HG03095 (cell line): ENCODE results near the gene ACTL10.

Source experiments
- ATAC-seq: cut with Tn5 transposase; IDR thresholded peaks from one replicate; pipeline ENCODE4 v1.9.1; 2021; ENCODE audit warnings: moderate library complexity; ENCODE audit not compliant: unreplicated experiment

ACTL10 gene

DNA sequence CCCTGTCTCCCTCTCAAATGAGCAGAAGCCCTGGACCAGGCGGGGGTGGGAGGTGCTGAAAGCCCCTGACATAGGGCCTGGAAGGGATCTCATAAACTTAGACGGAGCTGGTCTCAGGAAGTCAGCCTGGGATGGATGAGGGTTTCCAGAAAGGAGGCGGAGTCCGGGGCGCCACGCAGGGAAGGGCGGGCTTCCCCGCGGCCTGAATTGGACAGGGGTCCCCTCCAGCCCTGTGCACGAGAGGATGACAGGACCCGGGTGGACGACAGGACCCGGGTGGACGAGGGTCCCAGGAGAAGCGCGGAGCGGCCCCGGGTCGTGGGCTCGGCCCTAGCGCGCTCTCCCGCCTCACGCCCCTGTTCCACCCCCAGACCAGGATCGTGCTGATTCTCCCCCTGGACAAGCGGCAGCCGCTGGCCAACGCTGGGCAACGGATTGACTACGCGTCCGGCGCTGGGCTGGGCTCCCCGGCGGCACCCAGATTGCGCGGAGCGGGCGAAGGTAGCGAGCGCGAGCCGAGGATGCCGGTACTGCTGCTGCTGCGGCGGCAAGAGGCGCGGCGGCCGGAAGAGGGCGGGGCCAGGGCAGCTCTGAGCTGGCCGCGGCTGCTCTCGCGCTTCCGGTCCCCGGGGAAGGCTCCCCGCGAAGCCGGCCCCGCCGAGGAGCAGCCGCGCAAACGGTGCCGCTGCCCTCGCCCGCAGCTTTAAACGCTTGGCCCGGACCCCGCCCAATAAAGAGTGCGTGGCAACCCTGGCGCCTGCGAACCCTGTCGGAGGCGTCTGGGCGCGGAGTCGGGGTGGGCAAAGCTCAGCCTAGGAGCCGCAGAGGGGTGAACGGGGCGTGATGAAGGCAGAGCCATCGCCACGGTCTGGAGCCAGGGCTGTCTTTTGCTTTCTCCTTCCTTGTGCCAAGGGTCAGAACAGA is 3.3 kb upstream of the ACTL10 start:
- peak; percentile 35 for ATAC-seq

DNA sequence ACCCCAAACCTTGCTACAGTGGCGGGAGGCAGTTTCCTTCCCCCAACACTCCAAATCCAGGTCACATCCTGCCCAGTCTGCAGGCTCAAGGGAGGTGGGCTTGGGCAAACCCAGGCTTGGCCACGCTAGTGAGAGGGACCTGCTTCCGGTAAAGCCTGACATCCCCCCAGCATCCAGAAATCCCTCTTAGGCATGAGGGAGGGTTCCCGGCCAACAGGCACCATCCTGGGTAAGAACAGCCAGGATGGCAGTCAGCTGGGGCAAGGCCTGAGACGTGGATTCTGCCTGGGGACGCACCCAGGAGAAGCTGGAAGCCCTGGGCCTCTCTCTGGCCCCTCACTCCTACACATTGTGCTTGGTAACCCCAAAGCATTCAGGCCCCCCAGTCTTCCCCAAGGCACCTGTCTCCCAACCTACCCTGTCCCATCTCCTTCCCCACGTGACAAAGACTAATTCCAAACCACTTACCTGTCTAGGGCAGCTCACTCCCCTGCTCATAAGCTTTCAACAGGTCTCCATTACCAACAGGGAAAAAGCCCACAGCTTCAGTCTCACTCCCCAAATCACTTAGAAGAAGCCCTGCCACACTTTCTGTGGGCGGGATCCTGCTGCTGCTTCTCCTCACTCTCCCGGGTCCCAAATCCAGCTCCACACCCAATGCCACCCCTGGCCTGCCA is 2.5 kb upstream of the ACTL10 start:
- no peak for ATAC-seq

DNA sequence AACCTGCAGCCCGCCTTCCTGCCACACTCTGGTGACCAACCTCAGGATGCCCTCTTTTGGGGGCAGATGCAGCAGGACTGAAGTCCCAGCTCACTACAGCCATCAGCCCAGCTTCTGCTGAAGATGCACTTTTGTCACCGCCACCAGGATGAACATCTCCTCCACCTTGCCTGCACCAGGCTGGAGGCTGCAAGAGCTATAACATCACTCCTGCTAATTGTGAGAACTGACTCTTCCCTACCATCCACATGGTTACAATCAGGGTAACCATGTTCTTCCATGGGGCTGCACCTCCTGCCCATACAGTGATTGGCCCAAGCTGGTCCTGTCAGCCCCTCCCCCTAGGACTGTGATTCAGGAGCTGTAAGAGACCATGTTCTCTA is 2.0 kb upstream of the ACTL10 start:
- no peak for ATAC-seq

DNA sequence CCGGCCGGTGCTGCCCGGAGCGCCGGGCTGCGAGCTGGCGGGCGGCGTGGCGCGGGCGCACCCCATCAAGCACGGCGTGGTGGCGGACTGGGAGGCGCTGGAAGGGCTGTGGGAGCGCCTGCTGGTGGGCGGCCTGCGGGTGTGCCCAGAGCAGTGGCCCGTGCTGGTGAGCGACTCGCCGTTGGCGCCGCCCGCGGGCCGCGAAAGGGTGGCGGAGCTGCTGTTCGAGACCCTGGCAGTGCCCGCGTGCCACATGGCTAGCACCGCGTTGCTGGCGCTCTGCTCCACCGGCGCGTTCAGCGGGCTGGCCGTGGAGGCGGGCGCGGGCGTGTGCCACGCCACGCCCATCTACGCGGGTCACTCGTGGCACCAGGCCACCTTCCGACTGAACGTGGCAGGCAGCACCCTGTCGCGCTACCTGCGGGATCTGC is 517 bp downstream of the ACTL10 start:
- ATAC-seq: peak; percentile 0

DNA sequence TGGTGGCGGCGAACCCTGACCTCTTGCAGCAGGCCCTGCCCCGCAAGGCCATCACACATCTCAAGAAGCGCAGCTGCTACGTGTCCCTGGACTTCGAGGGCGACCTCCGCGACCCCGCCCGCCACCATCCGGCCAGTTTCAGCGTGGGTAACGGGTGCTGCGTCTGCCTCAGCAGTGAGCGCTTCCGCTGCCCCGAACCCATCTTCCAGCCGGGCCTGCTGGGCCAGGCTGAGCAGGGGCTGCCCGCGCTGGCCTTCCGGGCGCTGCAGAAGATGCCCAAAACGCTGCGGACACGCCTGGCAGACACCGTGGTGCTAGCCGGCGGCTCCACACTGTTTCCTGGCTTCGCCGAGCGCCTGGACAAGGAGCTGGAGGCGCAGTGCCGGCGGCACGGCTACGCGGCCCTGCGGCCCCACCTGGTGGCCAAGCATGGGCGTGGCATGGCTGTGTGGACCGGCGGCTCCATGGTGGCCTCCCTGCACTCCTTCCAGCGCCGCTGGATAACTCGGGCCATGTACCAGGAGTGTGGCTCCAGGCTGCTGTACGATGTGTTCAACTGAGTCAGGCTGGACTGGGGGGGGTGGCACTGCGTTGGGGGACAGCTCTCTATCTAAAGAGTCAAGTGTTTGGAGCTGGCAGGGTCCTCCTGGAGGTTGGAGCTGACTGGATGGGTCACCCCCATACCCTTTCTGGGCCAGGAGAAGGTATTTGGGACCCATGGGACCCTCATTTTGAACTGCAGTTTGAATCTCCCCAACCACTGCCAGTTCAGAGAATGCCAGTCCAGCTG is 1.1 kb downstream of the ACTL10 start:
- ATAC-seq: peak; percentile 35

DNA sequence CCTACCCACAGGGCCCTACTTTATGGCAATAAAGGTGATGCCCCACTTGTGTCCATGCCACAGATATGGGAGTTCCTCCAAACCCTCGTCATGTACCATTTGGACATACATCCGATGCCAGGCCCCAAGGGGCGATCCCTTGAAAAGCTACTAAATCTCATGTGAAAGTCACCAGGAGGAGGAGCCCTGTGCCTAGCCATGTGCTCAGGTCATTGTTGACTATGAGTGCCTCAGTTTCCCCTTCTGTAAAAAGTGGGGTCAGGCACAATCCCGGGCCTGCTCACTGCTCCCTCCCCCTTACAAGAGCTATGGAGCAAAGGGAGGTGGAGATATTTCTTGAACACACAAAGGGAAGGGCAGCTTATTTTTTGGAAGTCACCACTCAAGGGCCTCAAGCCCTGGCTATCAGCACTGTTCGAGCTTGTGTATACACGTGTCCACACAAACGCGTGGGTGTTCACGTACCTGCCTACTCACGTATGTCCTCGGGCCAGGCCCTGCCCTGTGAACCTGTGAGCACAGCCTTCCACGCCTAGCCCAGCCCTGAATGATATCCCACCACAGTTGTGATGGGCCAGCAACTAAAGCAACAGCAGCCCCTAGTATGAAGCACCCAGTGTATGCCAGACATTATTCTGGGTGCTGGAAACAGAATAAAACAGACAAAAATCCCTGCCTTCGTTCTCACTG is 1.9 kb downstream of the ACTL10 start:
- no peak for ATAC-seq

DNA sequence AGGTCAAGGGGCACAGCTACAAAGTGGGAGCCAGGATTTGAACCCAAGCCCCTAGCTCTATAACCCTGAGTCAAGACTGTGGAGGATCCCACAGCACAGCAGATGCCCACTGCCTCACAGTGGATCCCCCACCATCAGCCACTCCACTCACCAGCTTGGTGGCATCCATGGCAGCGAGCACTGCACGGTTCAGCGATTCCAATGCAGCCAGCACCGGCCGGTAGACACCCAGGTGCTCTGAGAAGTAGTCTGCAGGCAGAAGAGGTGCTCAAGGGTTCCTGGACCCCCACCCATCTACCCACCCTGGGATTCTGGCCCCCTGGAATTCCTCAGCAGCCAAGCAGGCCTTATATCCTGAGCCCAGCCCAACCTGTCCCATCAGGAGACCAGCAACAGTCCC is 2.5 kb downstream of the ACTL10 start:
- ATAC-seq: no peak

DNA sequence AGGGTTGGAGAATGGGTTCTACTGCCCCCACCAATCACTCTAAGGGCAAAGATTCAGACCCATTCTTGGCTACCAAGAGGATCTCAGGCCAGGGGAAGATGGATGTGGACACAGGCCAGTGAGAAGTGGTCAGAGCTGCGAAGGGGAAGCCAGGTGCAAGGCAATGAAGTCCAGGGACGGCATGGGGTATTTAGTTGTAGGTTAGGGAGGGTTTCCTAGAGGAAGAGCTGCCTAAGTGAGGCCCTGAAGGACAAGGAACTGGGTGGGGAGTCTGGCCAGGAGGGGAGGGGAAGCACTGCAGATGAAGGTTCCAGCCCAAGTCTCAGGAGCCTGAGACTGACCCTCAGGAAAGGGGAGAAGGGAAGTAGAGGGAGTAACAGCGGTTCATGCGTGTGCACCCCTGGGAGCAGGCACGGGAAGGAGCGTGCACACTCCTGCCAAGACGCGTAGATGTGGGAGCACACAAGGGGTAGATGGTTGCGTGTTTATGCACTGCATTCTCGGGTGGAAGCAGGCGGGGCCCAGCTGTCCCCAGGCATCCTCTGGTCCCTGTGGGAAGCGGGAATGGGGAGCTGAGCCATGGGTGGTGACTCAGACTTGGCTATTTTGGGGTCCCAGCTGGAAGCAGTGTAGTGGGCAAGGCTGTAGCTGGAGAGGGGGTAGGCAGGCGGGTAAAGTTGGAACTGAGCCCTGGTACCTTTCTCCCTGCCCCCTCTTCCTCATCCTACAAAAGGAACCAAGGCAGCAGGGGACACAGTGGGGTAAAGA is 3.3 kb downstream of the ACTL10 start:
- no peak for ATAC-seq

DNA sequence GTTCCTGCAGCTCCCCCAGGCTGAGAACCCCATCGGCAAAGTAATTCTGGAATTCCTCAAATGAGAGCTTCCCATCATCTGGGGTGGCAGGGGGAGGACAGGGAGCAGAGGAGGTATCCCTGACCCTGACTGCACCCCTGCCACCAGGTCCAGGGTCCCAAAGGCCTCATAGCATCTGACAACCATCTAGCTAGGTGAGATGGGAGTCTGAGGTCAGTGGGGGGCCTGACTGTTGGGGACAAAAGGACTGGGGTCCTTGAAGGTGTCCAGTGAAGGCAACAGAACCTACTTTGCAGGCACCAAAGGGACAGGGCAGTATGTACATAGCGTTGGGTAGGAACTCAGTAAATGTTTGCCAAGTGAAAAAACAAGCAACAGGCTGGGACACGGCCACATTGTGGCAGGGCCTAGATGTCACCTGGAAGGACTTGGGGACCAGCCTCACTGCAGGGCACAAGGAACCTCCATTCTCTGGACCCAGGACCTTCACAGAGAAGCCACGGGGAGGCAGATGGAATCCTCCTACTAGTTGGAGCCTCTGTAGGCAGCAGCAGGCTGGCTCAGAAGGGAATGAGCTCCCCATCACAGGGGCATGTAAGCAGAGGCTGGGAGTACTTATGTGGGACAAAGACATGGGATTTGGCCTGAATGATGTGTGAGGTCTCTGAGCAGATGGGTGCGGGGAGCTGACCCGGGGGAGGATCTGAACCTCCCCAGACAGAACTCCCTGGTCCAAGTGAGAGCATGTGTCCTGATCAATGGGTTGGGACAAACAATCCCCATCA is 4.2 kb downstream of the ACTL10 start:
- no peak for ATAC-seq

DNA sequence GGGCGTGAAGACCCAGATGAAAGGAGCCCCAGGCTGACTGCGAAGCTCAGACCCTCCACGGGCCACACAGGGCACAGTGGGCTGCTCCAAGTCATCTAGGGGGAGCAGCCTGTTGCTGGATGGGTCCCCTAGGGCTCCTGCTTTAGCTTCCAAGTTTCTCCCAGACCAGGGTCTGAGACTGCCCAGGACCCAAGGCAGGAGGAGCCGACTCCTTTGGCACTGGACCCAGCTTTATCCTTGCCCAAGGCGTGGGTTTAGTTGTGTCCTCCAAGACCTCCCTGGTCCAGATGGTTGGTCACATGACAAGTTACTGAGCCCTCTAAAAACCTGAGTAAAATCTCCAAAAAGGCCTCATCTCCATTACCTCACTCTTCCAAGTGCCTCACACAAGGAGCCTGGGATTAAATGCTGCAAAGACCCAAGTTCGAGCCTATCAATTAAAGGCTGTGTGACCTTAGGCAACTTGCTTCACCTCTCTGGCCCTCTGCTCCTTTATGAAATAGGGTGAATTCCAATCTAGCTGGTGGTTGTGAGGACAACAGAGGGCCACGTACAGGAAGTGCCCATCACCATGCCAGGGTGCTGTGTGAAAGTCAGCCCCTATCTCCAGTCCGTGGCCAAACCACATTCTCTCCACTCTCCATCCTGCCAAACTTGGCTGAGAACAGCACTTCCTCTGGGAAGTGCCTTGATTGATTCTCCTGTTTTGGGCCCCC is 5.0 kb downstream of the ACTL10 start:
- no peak for ATAC-seq

DNA sequence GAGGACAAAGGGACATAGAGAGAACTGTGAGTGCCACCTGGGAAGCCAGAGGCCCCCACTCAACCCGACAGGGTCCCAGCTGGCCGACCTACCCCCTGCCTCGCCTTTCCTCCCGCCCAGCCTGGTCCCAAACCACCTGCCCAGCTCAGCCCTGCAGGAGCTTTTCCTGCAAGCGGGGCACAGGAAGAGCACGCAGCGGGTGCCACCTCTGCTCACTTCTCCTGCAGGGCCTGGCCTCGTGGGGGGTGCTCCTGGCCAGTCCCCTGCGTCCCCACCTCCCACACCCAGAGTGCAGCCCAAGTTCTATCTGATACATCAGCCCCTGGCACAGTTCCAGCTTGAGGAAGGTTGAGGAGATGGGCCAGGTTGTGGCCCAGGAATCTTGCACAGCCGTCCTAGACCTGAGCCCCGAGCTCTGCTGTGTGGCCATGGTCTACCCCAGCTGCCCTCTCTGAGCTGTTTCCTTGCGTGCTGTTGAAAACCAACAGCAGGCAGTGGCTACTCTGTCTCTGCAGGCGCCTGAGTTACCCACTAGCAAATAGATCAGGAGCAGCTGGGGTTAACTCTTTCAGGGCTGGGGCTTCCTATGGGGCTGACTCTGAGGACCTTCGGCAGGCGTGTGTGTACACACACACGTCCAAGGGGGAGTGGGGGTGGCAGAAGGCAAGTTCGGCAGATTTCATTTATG is 5.8 kb downstream of the ACTL10 start:
- no peak for ATAC-seq

DNA sequence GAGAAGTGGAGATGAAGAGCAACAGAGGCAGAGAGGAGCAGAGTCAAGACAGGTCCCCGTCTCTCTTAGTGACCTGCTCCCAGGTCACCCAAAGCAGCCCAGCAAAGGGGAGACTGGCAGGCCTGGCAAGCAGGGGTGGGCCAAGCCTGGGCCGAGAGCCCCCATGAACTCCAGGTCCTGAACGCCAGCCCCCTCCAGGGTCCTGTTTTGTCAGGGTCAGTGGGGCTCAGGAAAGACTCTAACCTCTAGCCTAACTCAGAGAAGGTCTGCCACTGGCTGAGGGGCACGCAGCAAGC is 6.3 kb downstream of the ACTL10 start:
- no peak for ATAC-seq

DNA sequence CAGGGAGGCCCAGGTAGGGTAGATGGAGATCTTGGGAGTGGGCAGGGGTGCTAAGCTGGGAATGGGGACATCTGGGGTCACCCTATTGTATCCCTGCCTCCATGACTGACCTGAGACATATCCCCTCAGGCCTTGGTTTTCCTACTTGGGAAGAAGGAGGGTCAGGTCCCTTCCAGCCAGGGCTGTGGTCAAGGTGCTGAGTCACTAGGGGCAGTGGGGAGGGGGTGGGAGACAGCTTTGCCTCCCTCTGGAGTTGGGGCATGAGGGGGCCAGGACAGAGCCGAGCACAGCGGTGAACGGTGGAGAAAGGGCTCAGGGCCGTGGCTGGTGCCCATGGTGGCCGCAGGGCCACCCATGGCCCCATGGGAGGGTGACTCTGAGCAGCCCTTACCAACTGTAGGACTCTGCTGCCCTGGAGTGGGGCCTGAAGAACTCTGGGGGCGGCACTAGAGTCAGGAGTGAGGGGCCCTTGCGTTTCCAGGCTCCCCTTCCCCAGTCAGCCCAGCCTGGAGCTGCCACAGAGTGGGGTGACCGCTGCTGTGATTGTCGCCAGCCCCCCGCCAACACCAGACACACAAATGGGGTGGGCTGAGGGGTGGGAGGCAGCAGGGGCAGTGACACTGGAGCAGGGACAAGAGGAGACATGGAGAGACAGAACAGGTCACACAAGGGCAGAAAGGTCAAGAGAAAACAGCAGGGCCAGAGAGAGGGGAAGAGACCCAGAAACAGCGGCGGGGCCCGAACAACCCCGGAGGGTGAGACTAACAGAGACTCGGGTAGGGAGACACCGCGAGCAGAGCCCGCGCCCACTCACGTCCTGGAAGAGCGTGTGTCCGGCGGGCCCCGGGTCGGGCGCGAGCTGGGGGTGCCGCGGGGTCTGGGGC is 6.9 kb downstream of the ACTL10 start:
- ATAC-seq: peak; percentile 9

DNA sequence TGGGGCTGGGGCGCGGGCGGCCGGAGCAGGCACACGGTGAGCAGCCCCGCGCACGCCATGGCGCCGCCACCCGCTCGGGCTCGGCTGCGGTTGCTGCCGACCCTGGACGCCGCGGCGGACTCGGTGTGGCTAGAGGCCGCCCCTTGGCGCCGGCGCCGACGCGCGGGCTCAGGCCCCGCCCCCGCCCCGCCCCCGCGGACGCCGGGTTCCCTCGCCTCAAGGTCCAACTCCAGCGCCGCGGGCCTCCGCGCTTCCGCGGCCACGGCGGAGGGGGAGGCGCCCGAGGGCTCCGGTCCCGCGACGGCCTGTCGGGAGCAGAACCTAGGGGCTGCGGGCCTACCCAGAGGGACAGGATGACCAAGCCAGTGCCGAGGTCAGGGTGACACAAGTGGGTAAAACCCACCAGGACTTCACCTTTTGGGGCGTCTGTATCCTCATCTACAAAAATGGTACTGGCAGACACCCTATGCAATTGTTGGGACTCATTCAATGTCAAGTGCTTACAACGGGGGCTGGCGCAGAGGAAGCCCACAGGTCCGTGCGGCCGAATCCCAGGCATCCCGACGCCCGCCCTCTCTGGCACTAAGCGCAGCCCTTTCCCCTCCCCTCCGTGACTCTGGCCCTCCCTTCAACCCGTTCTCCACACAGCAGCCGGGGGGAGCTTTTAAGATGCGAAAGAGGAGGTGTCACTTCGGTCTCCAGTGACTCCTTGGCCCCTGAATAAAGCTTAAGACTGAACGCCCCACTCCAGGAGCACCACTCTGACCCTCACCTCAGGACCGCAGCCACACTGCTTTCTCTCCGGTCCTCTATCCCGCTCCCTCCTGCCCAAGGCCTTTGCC is 7.8 kb downstream of the ACTL10 start, which contains the start of gene NECAB3:
Gene NECAB3 (minus strand): TSS at position 135 of the 842 bp plus-strand sequence. CDS start 76 bp downstream, at position 59.
- peak; percentile 61 for ATAC-seq

DNA sequence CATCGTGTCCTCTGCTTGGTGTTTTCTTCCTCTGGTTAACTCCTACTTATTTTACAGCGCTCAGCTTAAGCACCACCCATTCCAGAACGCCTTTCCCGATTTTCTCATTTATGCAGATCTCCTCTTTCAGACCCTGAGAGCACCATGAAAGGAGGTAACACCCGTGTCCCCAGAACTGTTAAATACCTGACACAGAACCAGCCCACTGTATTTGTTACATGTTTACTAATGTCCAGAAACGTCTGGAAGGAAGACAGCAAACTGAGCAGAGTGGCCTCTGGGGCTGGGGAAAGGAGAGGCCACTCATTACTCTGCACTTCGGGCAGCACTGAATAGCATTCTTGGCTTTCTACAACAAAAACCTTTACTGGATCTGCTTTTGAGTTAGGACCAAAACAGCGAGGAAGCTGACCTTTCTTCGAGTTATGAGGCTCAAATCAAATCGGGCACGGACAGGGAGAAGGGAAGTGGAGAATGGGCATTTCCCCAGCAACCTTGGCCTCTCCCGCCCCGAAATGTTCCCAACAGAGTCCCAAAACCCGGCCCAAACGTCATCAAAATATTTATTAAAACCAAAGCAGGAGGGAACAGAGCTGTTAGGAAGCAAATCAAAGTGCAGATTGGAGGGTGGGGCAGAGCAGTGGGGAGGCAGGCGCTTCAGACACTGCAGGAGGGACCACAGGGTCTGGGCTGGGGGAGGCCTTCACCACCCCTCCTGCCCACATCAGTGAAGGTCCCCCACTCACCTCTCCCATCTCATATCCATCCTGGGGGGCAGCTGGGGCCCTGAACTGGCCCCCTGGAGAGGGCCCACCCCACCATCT is 8.6 kb downstream of the ACTL10 start:
- ATAC-seq: no peak
